IMR-90 (cell line): Measurements from ENCODE around the gene ANXA2. TPM values are rescaled to one million over a fixed set of nuclear protein-coding genes. Genes with fewer than 3 reads are reported as not detected.

Experiments
- ATAC-seq: fragments of 200-7000 bp; cut with Tn5 transposase; 2 replicates; pipeline ENCODE4 v1.9.1; 2020; ENCODE audit warnings: low read depth, mild to moderate bottlenecking, moderate library complexity
- BruUV-seq: library from RNA; stranded (reverse); fragments of 400-500 nt; replicated peaks from 2 replicates; lab custom pipeline; 2021; lab: Mats Ljungman, UMichigan
- CTCF ChIA-PET: fragments of 300-600 bp; formaldehyde crosslinking; extraction: SDS; loops from one replicate; lab custom pipeline; 2021; ENCODE audit warnings: antibody characterized with exemption; lab: Yijun Ruan, JAX
- POLR2A ChIA-PET: fragments of 300-600 bp; sonication (Branson Sonifier 250); formaldehyde crosslinking; loops from one replicate; lab custom pipeline; 2022; ENCODE audit warnings: antibody characterized with exemption; ENCODE audit not compliant: unreplicated experiment; lab: Charles Lee
- DNase-seq: peaks from one replicate; pipeline ENCODE4 v3.0.0; 2013
- H2AFZ ChIP-seq: replicated peaks from 2 replicates; pipeline ENCODE3; 2013; ENCODE audit warnings: low read length, mild to moderate bottlenecking; ENCODE audit not compliant: poor library complexity
- H2AK5ac ChIP-seq: 2 replicates; pipeline ENCODE4 v1.6.1; 2013; ENCODE audit warnings: low read depth, low read length, inconsistent platforms
- H2AK9ac ChIP-seq: replicated peaks from 2 replicates; pipeline ENCODE3; 2013; ENCODE audit warnings: mild to moderate bottlenecking, low read depth, low read length, moderate library complexity; ENCODE audit not compliant: poor library complexity
- H2BK120ac ChIP-seq: 2 replicates; pipeline ENCODE4 v1.6.1; 2013; ENCODE audit warnings: low read depth, low read length, inconsistent platforms
- H2BK15ac ChIP-seq: 3 replicates; pipeline ENCODE4 v1.6.1; 2013; ENCODE audit warnings: low read depth, low read length, inconsistent platforms
- H2BK20ac ChIP-seq: 2 replicates; pipeline ENCODE4 v1.6.1; 2013; ENCODE audit warnings: low read depth, mild to moderate bottlenecking, inconsistent platforms, low read length, moderate library complexity
- H2BK5ac ChIP-seq: 2 replicates; pipeline ENCODE4 v1.6.1; 2013; ENCODE audit warnings: mild to moderate bottlenecking, low read depth, low read length, inconsistent platforms; ENCODE audit not compliant: poor library complexity, severe bottlenecking
- H3K14ac ChIP-seq: replicated peaks from 2 replicates; pipeline ENCODE4 v1.6.1; 2013; ENCODE audit warnings: low read depth, low read length, inconsistent platforms
- H3K18ac ChIP-seq: 2 replicates; pipeline ENCODE4 v1.6.1; 2013; ENCODE audit warnings: low read depth, low read length, control low read depth
- H3K23ac ChIP-seq: 2 replicates; pipeline ENCODE4 v1.6.1; 2013; ENCODE audit warnings: low read depth, low read length, inconsistent platforms
- H3K27ac ChIP-seq: 2 replicates; pipeline ENCODE4 v1.5.1; 2013; ENCODE audit warnings: mild to moderate bottlenecking, control low read depth, low read length; ENCODE audit not compliant: insufficient read depth
- H3K27me3 ChIP-seq: 2 replicates; pipeline ENCODE4 v1.6.1; 2013; ENCODE audit warnings: low read length; ENCODE audit not compliant: control insufficient read depth, insufficient read depth
- H3K36me3 ChIP-seq: 2 replicates; pipeline ENCODE4 v1.6.1; 2013; ENCODE audit warnings: low read length, mixed read lengths; ENCODE audit not compliant: control insufficient read depth, insufficient read depth
- H3K4ac ChIP-seq: 2 replicates; pipeline ENCODE4 v1.6.1; 2013; ENCODE audit warnings: low read depth, low read length, inconsistent platforms
- H3K4me1 ChIP-seq: 2 replicates; pipeline ENCODE4 v1.6.1; 2013; ENCODE audit warnings: low read length, mixed read lengths; ENCODE audit not compliant: control insufficient read depth, insufficient read depth
- H3K4me2 ChIP-seq: 2 replicates; pipeline ENCODE4 v1.6.1; 2013; ENCODE audit warnings: low read depth, mild to moderate bottlenecking, control low read depth, low read length, moderate library complexity
- H3K4me3 ChIP-seq: 2 replicates; pipeline ENCODE4 v1.5.1; 2013; ENCODE audit warnings: low read depth, mild to moderate bottlenecking, control low read depth, low read length, moderate library complexity; ENCODE audit not compliant: insufficient read depth
- H3K56ac ChIP-seq: 2 replicates; pipeline ENCODE4 v1.6.1; 2013; ENCODE audit warnings: low read length, inconsistent platforms; ENCODE audit not compliant: insufficient read depth; ENCODE audit errors: extremely low read depth
- H3K79me1 ChIP-seq, 2 experiments: 2 replicates each; pipeline ENCODE4 v1.6.1; 2013; ENCODE audit warnings: low read length in 2 of 2, inconsistent platforms in 1 of 2, low read depth in 1 of 2
- H3K9ac ChIP-seq: 2 replicates; pipeline ENCODE4 v1.6.1; 2013; ENCODE audit warnings: low read depth, low read length, control low read depth
- H3K9me1 ChIP-seq: 2 replicates; pipeline ENCODE4 v1.6.1; 2013; ENCODE audit warnings: low read length, inconsistent platforms; ENCODE audit not compliant: insufficient read depth
- H3K9me3 ChIP-seq: 2 replicates; pipeline ENCODE4 v1.6.1; 2013; ENCODE audit warnings: low read length; ENCODE audit not compliant: control insufficient read depth, insufficient read depth
- H4K20me1 ChIP-seq: 2 replicates; pipeline ENCODE4 v1.6.1; 2013; ENCODE audit warnings: low read length, inconsistent platforms; ENCODE audit not compliant: insufficient read depth
- H4K5ac ChIP-seq: 2 replicates; pipeline ENCODE4 v1.6.1; 2013; ENCODE audit warnings: mild to moderate bottlenecking, low read depth, low read length, control low read depth
- H4K8ac ChIP-seq, 2 experiments: 2 replicates each; pipeline ENCODE4 v1.6.1; 2013; ENCODE audit warnings: low read depth in 2 of 2, low read length in 2 of 2, control low read depth in 1 of 2, inconsistent platforms in 1 of 2
- H4K91ac ChIP-seq: 2 replicates; pipeline ENCODE4 v1.6.1; 2013; ENCODE audit warnings: low read depth, low read length, inconsistent platforms; ENCODE audit not compliant: insufficient read depth
- MAFK ChIP-seq: IDR thresholded peaks from 2 replicates; pipeline ENCODE4 v1.6.1; 2012; ENCODE audit warnings: low read depth, low read length, improper control_type of control experiment
- WGBS, 2 experiments: methylation state at CpG; one replicate each; pipeline versions ENCODE4 v1.1.5 to v1.1.7; 2013; ENCODE audit warnings: missing lambda C conversion rate in 2 of 2; ENCODE audit not compliant: insufficient read length in 1 of 2; ENCODE audit errors: extremely low coverage in 2 of 2; 5-methylcytosine and 5-hydroxymethylcytosine counted together
- dilution Hi-C: fragments of 300-500 bp; cut with HindIII; formaldehyde crosslinking; loops from one replicate; pipeline ENCODE4 v1.14.3; 2018; ENCODE audit warnings: low sequenced_read_pairs; ENCODE audit not compliant: unreplicated experiment
- in situ Hi-C: fragments of 300-500 bp; cut with MboI; formaldehyde crosslinking; loops from 3 replicates; pipeline ENCODE4 v1.14.3; 2019; ENCODE audit warnings: low sequenced_read_pairs, inconsistent platforms, mixed read lengths
- intact Hi-C: fragments of 100-400 bp; cut with micrococcal nuclease; formaldehyde crosslinking; loops from 2 replicates; pipeline ENCODE4 v1.10.0; 2022
- polyA plus RNA-seq, 3 experiments: library from polyadenylated mRNA; depleted of rRNA; stranded (reverse); fragments of >200 nt; gene quantifications; 2 replicates each; pipeline ENCODE4 v1.2.3, GENCODE V29; 2012; ENCODE audit warnings: low replicate concordance in 1 of 3
- total RNA-seq: library from RNA; depleted of rRNA; stranded (reverse); fragments of >200 nt; gene quantifications from 2 replicates; pipeline ENCODE4 v1.2.3, GENCODE V29; 2012

ANXA2 gene
- total and polyA plus RNA-seq, 2 of the 4 experiments (the other 2 are of a cell fraction), result 7,454 to 8,412 TPM

GRCh38 chr15:60346653-60347052 lies 51.1 kb downstream of the ANXA2 start:
- H2BK120ac ChIP-seq, result no peak overlapping the region
- no peak for TF ChIP-seq MAFK
- H3K4me3 ChIP-seq, result no peak overlapping the region
- no peak for DNase-seq
- H3K9me3 ChIP-seq, result no peaks in the 10 kb centered on the region
- H2BK15ac ChIP-seq, result no peak overlapping the region
- no peak overlapping the region for H3K4me2 ChIP-seq
- ATAC-seq, result no peak
- no peak overlapping the region for H3K14ac ChIP-seq
- in situ Hi-C loops, result loop anchor here (25.0 kb wide), 1 partner anchor 1491 kb away; no protein-coding TSS in a partner anchor
- no peak overlapping the region for H2BK5ac ChIP-seq
- BruUV-seq, result no TSS peak
- intact Hi-C loops, result no loop called here
- H3K18ac ChIP-seq, result no peak overlapping the region
- H3K79me1 ChIP-seq, result peaks cover 30 to 39% of the 10 kb centered on the region in 2 experiments
- H4K8ac ChIP-seq, result no peak overlapping the region
- H3K36me3 ChIP-seq, result peaks cover 54% of the 10 kb centered on the region
- POLR2A ChIA-PET, result no interaction called here
- no peak overlapping the region for H3K9ac ChIP-seq
- CTCF ChIA-PET, result no interaction called here
- no peak overlapping the region for H3K4ac ChIP-seq
- no peak overlapping the region for H2AK9ac ChIP-seq
- no peak overlapping the region for H4K5ac ChIP-seq
- no CpG with 5 or more reads among the region's 3 CpGs for WGBS, 2 experiments
- H3K27me3 ChIP-seq, result no peaks in the 10 kb centered on the region
- no peak overlapping the region for H3K27ac ChIP-seq
- dilution Hi-C loops, result no loop called here
- no peak overlapping the region for H3K56ac ChIP-seq
- H4K91ac ChIP-seq, result no peak overlapping the region
- peaks cover 70% of the 10 kb centered on the region for H4K20me1 ChIP-seq
- H3K9me1 ChIP-seq, result no peaks in the 10 kb centered on the region; the same call in 1 of the 2 replicates
- no peak overlapping the region for H2AFZ ChIP-seq
- H2AK5ac ChIP-seq, result no peak overlapping the region
- H3K4me1 ChIP-seq, result peaks cover 1% of the 10 kb centered on the region; the same call in 1 of the 2 replicates
- no peak overlapping the region for H2BK20ac ChIP-seq
- no peak overlapping the region for H3K23ac ChIP-seq
